CMK (cell line): ENCODE measurements around the gene WDR93.

ENCODE experiments used
- DNase-seq: peaks from one replicate; pipeline ENCODE4 v3.0.0-alpha.2; 2010; ENCODE audit warnings: low read depth

Gene WDR93

DNA sequence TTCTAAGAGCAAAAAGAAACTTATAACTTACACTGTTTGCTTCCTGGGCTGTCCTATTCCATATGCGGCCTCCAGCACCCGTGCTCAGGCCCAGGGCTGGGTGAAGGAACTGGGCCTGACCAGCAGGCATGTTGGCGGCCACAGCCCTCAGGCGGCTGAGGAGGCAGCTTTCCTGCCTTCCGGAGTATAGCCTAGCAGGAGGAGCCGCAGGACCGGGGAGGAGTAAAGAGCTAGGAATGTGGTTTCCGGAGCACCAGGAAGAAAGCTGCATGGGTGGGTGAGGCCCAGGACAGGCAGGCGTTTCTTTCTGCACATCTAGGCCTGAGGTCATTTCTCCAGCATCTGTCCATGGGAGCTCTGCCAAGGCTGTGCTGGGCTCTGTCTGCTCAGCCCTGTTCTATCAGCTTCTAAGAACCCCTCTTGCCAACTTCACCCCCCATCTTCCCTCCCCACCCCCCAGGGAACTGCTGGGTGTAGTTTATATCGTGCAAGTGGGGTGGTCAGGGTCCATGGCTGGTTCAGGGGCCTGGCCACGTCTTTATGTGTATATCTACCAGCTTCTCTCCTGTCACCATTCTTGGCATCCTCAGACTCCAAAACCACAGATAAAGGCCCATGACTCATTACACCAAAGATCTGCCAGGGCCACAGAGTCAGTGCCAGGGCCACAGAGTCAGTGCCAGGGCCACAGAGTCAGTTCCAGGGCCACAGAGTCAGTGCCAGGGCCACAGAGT is 27.6 kb upstream of the WDR93 start:
- no peak for DNase-seq

DNA sequence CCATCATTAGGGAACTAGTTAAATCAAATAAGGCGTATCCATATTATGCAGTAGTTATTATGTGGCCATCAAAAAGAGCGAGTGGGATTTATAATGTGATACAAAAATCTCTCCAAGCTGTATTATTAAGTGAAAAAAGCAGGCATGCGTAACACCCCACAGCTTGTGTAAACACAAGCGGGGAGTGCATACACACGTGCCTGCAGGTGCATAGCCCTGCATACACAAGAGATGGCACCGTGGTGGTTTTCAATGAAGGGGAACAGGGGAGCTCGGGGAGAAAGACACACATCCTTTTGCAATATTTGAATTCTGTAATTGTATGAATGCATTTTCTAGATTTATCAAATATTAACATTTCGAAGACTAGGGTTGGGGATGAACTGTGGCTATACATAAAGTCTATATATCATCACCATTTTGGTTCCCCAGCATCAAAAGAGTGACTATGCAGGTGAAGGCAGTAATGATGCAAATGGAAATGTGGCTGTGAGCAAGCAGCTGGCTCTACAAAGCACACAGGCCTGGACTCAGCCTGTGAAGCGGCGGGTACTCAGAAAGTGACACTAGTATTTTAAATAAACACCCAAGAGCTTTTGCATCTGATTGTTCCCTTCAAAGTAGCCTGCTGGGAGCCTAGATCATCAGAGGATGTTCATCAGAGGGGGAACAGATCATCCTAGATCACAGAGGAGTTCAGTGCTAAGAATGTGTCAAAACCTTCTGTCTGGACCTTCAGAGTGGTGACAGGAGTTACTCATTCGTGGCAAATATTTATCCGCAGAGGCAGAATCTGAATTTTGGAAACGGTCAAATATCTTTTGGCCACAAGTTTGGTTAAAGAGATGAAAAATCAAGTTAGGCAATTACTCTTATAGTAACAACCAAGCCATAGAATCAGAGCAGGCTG is 25.9 kb upstream of the WDR93 start:
- DNase-seq: no peak

DNA sequence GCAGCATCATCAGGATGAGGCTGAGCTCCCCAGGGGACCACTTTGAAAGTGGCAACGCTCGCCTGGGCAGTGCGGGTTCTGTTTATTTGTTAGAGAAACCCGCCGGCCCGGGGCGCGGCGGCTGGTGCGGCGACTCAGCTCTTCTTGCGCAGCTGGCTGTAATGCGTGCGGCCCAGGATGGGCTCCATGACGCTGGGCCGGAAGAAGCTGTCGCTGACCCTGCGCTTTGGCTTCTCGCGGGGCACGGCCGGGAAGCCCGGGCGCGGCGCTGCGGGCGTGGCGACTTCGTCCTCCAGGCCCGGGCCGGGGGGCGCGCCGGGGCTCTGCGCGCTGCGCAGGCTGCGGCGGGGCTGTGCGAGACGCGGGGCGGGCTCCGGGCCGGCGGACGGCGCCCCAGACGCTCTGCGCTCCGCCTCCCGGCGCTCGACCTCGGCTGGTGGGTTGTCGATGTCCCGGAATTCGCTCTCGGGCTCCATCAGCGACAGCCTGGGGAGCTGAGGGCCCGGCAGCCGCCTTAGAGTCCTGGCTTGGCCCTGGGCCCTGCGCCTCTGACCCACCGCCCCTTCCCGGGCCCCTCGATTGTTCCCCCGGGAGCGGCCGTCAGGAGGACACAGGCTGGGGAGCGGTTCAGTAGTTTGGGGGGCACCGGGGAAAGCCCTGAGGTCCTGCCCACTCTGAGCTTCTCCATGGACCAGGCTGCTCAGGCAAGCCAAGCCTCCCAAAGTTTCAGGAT is 25.0 kb upstream of the WDR93 start:
- no peak for DNase-seq

GRCh38 chr15:89666184-89666857 is 24.3 kb upstream of the WDR93 start:
- no peak for DNase-seq

DNA sequence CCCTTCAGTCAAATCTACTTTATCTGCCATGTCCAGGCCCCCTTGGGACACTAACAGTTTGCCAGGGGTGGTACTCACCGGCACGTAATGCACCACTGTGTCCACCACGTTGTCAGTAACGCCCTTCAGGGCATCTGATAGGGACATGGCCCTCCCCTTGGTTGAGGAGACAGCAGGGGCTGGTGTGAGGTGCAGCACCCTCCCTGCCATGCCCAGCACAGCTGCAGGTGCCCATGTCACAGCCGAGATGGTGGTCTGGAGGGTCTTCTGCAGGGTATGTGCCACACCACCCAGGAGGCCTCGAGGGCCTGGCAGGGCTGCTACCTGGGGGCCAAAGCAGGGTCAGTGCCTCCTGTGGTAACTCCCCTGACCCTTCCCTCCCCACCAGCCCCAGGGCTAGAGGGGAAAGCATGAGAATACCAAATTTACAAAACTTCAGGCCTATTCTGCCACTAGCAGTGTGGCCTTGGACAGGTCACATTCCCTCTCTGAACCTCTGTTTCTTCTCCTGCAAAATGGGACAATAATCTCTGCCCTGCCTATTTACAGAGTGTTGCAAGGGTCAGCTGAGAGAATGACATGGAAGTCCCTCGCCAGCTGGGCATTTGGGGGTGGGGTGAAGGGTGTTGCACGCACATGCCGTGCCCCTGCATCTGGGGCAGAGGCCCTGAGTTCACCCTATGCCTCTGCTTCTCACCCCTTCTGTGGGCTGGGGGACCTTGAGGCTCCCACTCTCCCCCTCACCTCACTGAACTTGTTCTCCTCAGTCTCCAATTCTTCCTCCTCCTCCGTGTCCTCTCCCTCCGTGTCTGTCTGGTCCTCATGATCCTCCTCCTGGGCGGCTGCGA is 23.5 kb upstream of the WDR93 start:
- no peak for DNase-seq

DNA sequence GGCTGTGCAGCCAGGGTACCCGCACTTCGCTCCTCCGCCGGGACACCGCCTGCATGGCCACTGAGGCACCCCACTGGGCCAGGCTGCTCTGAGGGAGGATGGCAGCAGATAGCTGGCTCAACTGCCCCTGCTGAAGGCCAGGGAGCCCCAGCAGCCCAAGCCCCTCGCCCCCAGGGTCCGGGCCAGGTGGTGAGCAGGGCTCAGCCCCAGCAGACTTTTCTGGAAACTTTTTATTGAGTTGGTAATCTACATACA is 23.0 kb upstream of the WDR93 start:
- no peak for DNase-seq

DNA sequence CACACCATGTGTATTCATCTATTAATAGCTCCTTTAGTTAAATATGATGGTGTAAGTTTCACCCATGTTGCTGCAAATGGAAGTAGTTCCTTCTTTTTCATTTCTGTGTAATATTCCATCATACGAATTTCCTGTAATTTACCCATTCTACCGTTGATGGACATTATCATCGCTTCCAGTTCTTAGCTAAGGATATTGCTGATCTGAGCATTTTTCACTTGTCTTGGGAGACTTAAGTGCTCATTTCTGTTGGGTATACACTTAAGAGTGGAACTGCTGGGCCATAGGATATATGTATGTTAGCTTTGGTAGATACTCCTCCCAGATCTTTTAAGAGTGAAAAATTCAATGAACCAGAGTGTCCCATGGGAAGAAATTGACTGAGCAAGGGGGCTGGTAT is 22.4 kb upstream of the WDR93 start:
- DNase-seq: no peak

GRCh38 chr15:89669309-89669865 is 21.2 kb upstream of the WDR93 start:
- DNase-seq: no peak

DNA sequence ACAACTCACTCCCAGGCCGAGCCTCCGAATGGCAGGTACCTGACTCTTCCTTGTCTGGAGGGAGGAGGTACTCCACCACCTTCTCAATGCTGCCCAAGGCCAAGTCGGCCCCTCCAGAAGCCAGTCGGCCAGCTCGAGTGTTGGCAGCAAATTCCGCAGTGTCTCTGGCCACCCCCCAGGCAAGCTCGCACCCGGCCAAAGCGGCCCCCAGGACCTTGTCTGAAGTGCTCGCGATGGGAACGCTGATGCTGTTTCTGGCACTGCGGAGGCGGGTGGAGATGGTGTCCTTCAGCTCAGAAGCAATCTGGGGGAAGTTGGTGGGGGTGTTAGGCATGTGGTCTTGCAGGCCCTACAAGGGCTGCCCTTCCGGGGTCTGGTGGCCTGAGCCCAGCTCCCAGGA is 20.7 kb upstream of the WDR93 start:
- no peak for DNase-seq

GRCh38 chr15:89670971-89671560 is 19.5 kb upstream of the WDR93 start:
- no peak for DNase-seq

DNA sequence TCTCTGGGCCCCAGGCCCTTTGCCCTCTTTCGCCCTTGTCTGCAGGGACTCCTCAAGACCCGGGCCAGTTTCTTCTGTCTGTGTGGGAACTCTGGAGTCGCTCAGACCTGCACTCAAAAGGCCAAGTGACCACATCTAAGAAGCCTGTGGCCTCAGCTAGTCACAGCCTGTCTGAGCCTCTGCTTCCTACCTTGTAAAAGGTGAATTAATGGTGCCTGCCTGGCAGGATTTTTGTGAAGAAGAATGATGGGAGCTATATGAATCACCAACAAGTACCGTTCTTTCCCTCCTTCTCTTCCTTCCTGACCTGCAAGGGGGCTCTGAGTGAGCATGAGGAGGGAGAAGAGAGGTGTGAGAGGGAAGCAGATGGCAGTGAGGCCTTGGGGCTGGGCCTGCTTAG is 18.9 kb upstream of the WDR93 start:
- DNase-seq: no peak

DNA sequence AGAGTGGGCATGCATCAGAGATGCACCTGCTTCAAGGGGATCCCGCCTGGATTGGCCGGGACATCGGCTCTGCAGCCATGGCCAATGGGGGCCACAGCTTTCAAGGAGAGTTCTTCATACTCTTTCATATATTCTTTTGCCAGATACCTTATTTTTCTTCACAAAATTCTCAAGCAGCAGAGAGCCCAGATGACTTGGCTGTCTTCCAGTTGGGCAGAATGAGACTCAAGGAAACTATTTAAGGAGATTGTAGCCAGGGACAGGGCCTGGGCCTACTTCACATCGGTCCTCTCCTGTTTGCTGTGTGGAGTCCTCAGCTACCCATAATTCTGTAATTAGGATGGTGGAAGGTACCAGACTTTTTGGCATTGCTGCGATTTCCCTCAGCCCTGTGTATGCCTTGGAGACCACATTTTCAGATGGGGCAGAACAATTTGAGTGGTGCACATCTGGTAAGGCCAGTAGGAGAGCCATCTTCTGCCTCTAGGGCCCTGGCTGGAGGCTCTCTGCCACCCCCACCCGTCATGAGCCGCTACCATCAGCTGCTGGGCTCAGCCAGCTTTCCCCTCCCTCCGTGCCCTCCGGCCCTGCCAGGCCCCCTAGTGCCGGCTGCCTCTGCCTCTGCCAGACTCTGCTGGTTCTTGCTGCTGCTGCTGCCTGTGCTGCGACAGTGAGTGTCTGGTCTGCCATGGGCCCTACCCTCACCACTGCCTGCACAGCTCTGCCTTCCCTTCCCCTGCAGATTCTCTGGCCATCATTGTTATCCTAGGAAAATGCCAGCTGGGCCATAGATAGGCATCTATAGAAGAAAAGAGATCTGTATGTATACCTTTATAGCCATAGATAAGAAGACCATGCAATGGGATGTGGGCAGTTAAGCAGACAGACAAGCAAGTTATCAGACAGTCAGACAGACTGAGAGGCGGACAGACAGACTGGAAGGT is 18.1 kb upstream of the WDR93 start:
- DNase-seq: no peak

GRCh38 chr15:89673165-89673512 is 17.5 kb upstream of the WDR93 start:
- peak; percentile 33 for DNase-seq

DNA sequence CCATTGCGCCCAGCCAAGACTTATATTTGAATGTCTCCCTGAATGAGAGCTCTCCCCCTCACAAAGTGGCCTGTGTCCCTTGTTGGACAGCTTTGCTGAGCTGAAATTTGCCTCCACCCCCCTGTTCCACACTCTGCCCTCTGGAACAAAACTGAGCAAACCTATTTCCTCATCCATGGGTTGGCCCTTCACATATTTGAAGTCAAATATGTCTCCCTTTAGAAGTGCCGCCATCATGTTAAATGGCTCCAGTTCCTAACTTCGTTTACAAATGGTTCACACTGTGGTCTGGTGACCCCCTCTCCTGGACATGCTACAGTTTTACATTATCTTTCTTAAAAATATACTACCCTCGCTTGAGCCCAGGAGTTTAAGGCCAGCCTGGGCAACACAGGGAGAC is 16.1 kb upstream of the WDR93 start:
- DNase-seq: no peak

- no peak for DNase-seq
Measured at GRCh38 chr15:89675606-89676005, 15.0 kb upstream of the WDR93 start.

GRCh38 chr15:89677381-89677780 is 13.2 kb upstream of the WDR93 start:
- no peak for DNase-seq

DNA sequence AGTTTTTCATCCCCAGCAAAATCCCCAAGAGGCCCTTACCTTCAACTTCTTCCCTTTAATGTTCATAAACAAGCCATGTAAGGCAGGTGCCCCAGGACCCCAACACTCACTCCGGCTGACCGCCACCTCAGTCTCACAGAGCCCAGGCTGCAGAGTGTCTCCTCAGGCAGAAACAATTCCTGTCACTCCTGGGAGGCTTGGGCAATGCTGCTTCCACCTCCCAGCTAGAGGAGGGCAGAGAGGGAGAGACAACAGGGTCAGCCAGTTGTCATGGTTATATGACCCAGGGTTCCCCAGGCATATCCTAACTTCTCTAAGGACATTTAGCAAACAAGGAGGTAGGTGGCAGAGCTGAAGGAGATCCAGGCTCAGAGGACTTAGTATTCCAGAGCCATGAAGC is 11.4 kb upstream of the WDR93 start, which contains the start of gene PLIN1:
Gene PLIN1, minus strand, starts transcription at position 156 of the 400 bp plus-strand sequence. CDS start 1,878 bp downstream, outside the sequence.
- no peak for DNase-seq

GRCh38 chr15:89680282-89680873 is 10.2 kb upstream of the WDR93 start:
- DNase-seq: no peak

GRCh38 chr15:89681146-89681545 is 9.5 kb upstream of the WDR93 start:
- no peak for DNase-seq
